Measurements from ENCODE around the gene POLL.
A peak's percentile ranks its signal among the peaks of the same experiment; 100 is the strongest.

The POLL gene

DNA sequence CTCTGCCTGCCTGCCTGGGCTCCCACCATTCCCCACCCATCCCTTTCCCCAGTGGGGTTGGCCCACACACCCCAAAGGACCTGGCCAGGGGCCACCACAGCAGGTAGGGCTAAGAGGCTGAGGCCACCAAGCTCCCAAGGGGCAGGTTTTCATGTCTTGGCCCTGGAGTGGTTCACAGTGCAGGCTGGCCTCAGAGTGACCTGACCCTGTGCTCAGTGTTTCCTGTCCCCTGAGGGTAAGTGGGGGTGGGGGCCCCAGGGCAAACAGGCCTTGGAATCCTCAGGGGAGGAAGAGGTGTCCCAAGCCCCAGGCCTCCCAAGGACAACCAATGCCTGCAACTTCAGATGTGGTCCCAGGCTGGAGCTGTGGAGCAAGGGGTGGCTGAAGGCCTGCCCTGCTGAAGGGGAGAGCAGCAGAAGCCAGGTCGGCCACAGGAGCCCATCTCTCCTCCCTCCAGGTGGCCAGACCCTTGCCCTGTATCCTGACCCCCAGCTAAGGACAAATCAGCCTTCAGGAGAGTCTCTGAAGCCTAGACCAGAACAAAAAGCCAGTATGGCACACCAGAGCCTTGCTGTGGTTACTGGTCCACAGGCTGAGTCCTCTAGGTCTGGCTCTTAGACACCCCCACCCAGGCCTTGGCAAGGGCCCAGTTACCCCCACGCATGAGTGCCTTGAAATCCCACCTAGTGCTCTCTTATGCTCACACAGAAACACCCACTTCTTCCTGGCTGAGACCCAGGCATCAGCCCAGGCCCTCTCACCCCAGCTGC, 27.6 kb downstream of the POLL start:
- Histone ChIP-seq H3K4ac (ENCODE audit: low read length) (no peak overlapping the region), H4K91ac (ENCODE audit: low read depth, low read length, poor library complexity) (no peak overlapping the region), H3K14ac (ENCODE audit: low read length) (no peak overlapping the region), H3K79me1 (ENCODE audit: low read depth, low read length) (no peaks in the 10 kb centered on the region), H3K23ac (ENCODE audit: low read depth, low read length, poor library complexity) (no peak overlapping the region), H2BK120ac (ENCODE audit: low read depth, low read length) (no peak overlapping the region), H3K4me2 (ENCODE audit: insufficient read depth, low read length, poor library complexity, severe bottlenecking) (no peak overlapping the region), H3K9ac (ENCODE audit: low read depth, low read length, poor library complexity) (no peak overlapping the region), H2BK15ac (ENCODE audit: low read length) (peak overlapping the region; percentile 49), H3K4me1 (ENCODE audit: control insufficient read depth in 2 of 2, insufficient read depth in 1 of 2, low read depth in 1 of 2, low read length in 2 of 2) (peaks cover 0 to 2% of the 10 kb centered on the region in 2 donors), H4K8ac (ENCODE audit: low read depth, low read length) (no peak overlapping the region), H2BK12ac (ENCODE audit: low read length) (no peak overlapping the region), H2BK5ac (ENCODE audit: low read length) (peak overlapping the region; percentile 34), H3K27ac (replicated peaks; ENCODE audit: low read length) (no peak overlapping the region), H3K9me3 (replicated peaks in 1 of 2; ENCODE audit: control insufficient read depth in 2 of 2, insufficient read depth in 1 of 2, low read depth in 1 of 2, low read length in 2 of 2) (peaks cover 0 to 2% of the 10 kb centered on the region in 2 donors), H2AK5ac (ENCODE audit: low read depth, low read length) (peak overlapping the region; percentile 66), H3K18ac (ENCODE audit: low read length) (peak overlapping the region; percentile 62), H2AFZ (ENCODE audit: low read length) (no peak overlapping the region), H3K27me3 (ENCODE audit: control insufficient read depth in 3 of 3, insufficient read depth in 3 of 3, low read depth in 1 of 3, low read length in 3 of 3) (peaks cover 0 to 31% (median 0%) of the 10 kb centered on the region in 3 experiments), H3K36me3 (replicated peaks in 1 of 2; ENCODE audit: control insufficient read depth in 2 of 2, insufficient read depth in 2 of 2, low read length in 2 of 2) (peaks cover 0 to 1% of the 10 kb centered on the region in 2 donors), H3K4me3 (ENCODE audit: low read length in 2 of 2) (no peak overlapping the region)
- no CpG with 5 or more reads among the region's 2 CpGs for WGBS, 2 donors (ENCODE audit: extremely low coverage in 2 of 2, insufficient read length in 2 of 2, insufficient replicate concordance in 1 of 2)
- DNase-seq (ENCODE audit: low spot score): no peak

DNA sequence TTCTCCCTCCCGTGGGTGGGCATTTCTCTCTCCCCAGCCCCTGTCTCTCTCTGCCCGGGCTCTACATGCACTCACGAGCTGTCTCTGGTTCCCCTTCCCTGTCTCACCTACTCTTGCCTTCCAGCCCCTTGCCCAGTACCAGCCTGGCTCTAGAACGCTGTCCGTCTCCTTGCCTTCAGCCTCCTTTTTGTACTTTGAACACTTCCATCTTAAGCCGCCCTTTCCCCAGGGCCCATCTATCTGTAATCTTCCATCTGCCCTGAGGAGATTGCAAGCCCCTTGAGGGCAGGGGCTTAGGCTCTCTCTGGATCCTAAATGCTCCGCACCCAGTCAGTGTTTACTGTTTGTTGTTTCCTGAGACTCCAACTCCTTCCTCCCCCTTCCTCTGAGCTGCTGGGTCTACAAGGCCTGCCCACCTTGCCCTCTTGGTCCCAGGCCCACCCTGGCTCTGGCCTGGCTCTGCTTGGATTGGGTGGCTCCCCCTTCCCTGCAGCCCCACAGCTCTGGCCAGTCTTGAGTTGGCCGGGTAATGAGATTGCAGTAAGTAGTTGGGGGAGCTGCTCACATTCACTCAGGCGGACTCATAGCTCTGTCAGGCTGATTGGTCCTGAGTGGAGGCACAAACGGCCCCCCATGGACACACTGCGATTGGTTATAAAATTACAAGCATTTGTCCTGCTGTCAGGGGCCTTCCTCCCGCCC, 28.3 kb downstream of the POLL start:
- peaks cover 0 to 2% of the 10 kb centered on the region in 2 donors for H3K4me1 ChIP-seq (ENCODE audit: control insufficient read depth in 2 of 2, insufficient read depth in 1 of 2, low read depth in 1 of 2, low read length in 2 of 2)
- no peak overlapping the region for H3K4me3 ChIP-seq (ENCODE audit: low read length in 2 of 2)
- peak overlapping the region; percentile 30 for H3K18ac ChIP-seq (ENCODE audit: low read length)
- no peak overlapping the region for H3K4ac ChIP-seq (ENCODE audit: low read length)
- H2BK15ac ChIP-seq (ENCODE audit: low read length): peak overlapping the region; percentile 39
- H2BK12ac ChIP-seq (ENCODE audit: low read length): no peak overlapping the region
- no peak overlapping the region for H3K9ac ChIP-seq (ENCODE audit: low read depth, low read length, poor library complexity)
- no peaks in the 10 kb centered on the region for H3K79me1 ChIP-seq (ENCODE audit: low read depth, low read length)
- peaks cover 0 to 23% (median 0%) of the 10 kb centered on the region in 3 experiments for H3K27me3 ChIP-seq (ENCODE audit: control insufficient read depth in 3 of 3, insufficient read depth in 3 of 3, low read depth in 1 of 3, low read length in 3 of 3)
- H4K8ac ChIP-seq (ENCODE audit: low read depth, low read length): no peak overlapping the region
- no peak overlapping the region for H2BK120ac ChIP-seq (ENCODE audit: low read depth, low read length)
- H3K9me3 ChIP-seq (replicated peaks in 1 of 2; ENCODE audit: control insufficient read depth in 2 of 2, insufficient read depth in 1 of 2, low read depth in 1 of 2, low read length in 2 of 2): peaks cover 0 to 2% of the 10 kb centered on the region in 2 donors
- H2AK5ac ChIP-seq (ENCODE audit: low read depth, low read length): peak overlapping the region; percentile 66
- H3K4me2 ChIP-seq (ENCODE audit: insufficient read depth, low read length, poor library complexity, severe bottlenecking): no peak overlapping the region
- no peak overlapping the region for H2BK5ac ChIP-seq (ENCODE audit: low read length)
- H3K27ac ChIP-seq (replicated peaks; ENCODE audit: low read length): no peak overlapping the region
- WGBS, 2 donors (ENCODE audit: extremely low coverage in 2 of 2, insufficient read length in 2 of 2, insufficient replicate concordance in 1 of 2): no CpG with 5 or more reads among the region's 12 CpGs
- no peak overlapping the region for H2AFZ ChIP-seq (ENCODE audit: low read length)
- H4K91ac ChIP-seq (ENCODE audit: low read depth, low read length, poor library complexity): no peak overlapping the region
- H3K14ac ChIP-seq (ENCODE audit: low read length): no peak overlapping the region
- H3K23ac ChIP-seq (ENCODE audit: low read depth, low read length, poor library complexity): no peak overlapping the region
- H3K36me3 ChIP-seq (replicated peaks in 1 of 2; ENCODE audit: control insufficient read depth in 2 of 2, insufficient read depth in 2 of 2, low read length in 2 of 2): peaks cover 0 to 4% of the 10 kb centered on the region in 2 donors
- no peak for DNase-seq (ENCODE audit: low spot score)

DNA sequence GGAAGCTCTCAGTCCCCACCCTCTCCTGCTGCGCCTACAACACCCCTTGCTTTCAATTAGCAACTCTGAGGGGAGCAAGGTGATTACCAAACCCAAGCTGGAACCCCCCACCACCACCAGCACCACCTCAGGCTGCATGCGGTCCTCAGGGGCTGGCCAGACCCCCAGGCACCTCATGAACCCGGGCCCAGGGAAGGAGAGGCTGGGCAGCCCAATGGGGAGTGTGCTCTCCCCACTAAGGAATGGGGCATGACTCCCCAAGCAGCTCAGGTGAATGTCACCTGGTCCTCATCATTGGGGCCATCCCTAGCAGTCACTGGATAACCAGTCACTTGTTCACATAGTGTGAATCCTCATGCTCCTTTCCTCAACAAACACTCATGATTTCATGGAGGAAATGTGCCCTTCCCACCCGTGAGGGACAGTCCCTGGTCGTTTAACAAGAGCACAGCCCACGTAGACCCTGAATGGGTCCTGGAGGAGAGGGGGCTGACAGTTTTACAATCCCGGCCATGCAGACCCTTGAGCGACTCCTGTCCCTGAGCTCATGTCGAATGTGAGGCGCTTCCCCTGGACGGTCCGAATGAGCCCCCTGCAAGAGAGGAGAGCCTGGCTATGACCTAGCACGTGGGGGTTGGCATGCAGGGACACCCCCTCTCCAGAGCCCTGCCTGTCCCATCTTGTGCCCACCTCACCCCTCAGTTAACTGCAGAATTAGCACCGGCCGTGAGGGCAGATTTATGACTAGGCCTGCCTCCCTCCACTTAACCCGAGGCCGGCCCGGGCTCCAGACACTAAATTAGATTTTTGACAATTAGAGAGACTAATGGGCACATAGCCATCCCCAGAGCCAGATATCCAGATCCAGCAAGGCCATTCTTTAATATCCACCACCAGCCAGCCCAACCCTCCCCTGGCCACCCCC, 29.1 kb downstream of the POLL start:
- no peak for DNase-seq (ENCODE audit: low spot score)
- no peak overlapping the region for H2BK5ac ChIP-seq (ENCODE audit: low read length)
- no peak overlapping the region for H3K23ac ChIP-seq (ENCODE audit: low read depth, low read length, poor library complexity)
- H2AK5ac ChIP-seq (ENCODE audit: low read depth, low read length): no peak overlapping the region
- no peak overlapping the region for H4K91ac ChIP-seq (ENCODE audit: low read depth, low read length, poor library complexity)
- peaks cover 0 to 7% of the 10 kb centered on the region in 2 donors for H3K36me3 ChIP-seq (replicated peaks in 1 of 2; ENCODE audit: control insufficient read depth in 2 of 2, insufficient read depth in 2 of 2, low read length in 2 of 2)
- WGBS, 2 donors (ENCODE audit: extremely low coverage in 2 of 2, insufficient read length in 2 of 2, insufficient replicate concordance in 1 of 2): no CpG with 5 or more reads among the region's 18 CpGs
- no peak overlapping the region for H3K27ac ChIP-seq (replicated peaks; ENCODE audit: low read length)
- H3K4me1 ChIP-seq (ENCODE audit: control insufficient read depth in 2 of 2, insufficient read depth in 1 of 2, low read depth in 1 of 2, low read length in 2 of 2): peaks cover 0 to 2% of the 10 kb centered on the region in 2 donors
- no peak overlapping the region for H2AFZ ChIP-seq (ENCODE audit: low read length)
- H3K14ac ChIP-seq (ENCODE audit: low read length): no peak overlapping the region
- no peak overlapping the region for H3K4ac ChIP-seq (ENCODE audit: low read length)
- no peak overlapping the region for H3K4me2 ChIP-seq (ENCODE audit: insufficient read depth, low read length, poor library complexity, severe bottlenecking)
- H4K8ac ChIP-seq (ENCODE audit: low read depth, low read length): no peak overlapping the region
- H2BK120ac ChIP-seq (ENCODE audit: low read depth, low read length): no peak overlapping the region
- peaks cover 0 to 21% (median 0%) of the 10 kb centered on the region in 3 experiments for H3K27me3 ChIP-seq (ENCODE audit: control insufficient read depth in 3 of 3, insufficient read depth in 3 of 3, low read depth in 1 of 3, low read length in 3 of 3)
- no peak overlapping the region for H2BK12ac ChIP-seq (ENCODE audit: low read length)
- no peak overlapping the region for H2BK15ac ChIP-seq (ENCODE audit: low read length)
- peaks cover 0 to 2% of the 10 kb centered on the region in 2 donors for H3K9me3 ChIP-seq (replicated peaks in 1 of 2; ENCODE audit: control insufficient read depth in 2 of 2, insufficient read depth in 1 of 2, low read depth in 1 of 2, low read length in 2 of 2)
- no peak overlapping the region for H3K9ac ChIP-seq (ENCODE audit: low read depth, low read length, poor library complexity)
- no peaks in the 10 kb centered on the region for H3K79me1 ChIP-seq (ENCODE audit: low read depth, low read length)
- H3K4me3 ChIP-seq (ENCODE audit: low read length in 2 of 2): no peak overlapping the region
- peak overlapping the region; percentile 2 for H3K18ac ChIP-seq (ENCODE audit: low read length)
